ENCODE data around the gene ZBTB38.

ZBTB38 gene

GRCh38 chr3:141407047-141407446, 38.7 kb downstream of the ZBTB38 start:
- no peak for FAIRE-seq

- FAIRE-seq, result no peak
These were observed 39.5 kb downstream of the ZBTB38 start for GRCh38 chr3:141407825-141408224.

- FAIRE-seq, result no peak
These were observed 40.3 kb downstream of the ZBTB38 start for GRCh38 chr3:141408596-141408995.

GRCh38 chr3:141409940-141410241, 41.6 kb downstream of the ZBTB38 start:
- FAIRE-seq, result no peak

GRCh38 chr3:141410408-141410807, 42.1 kb downstream of the ZBTB38 start:
- FAIRE-seq, result no peak

- FAIRE-seq, result no peak
These were observed 42.5 kb downstream of the ZBTB38 start for GRCh38 chr3:141410846-141411245.

GRCh38 chr3:141411251-141411771, 43.0 kb downstream of the ZBTB38 start:
- no peak for FAIRE-seq

- peak; percentile 41 for FAIRE-seq
These were observed 44.0 kb downstream of the ZBTB38 start for GRCh38 chr3:141412087-141412935.

GRCh38 chr3:141412936-141413354, 44.6 kb downstream of the ZBTB38 start:
- no peak for FAIRE-seq

- no peak for FAIRE-seq
These were observed 45.1 kb downstream of the ZBTB38 start for GRCh38 chr3:141413391-141413790.

- FAIRE-seq, result no peak
These were observed 45.7 kb downstream of the ZBTB38 start for GRCh38 chr3:141413801-141414689.

GRCh38 chr3:141414800-141415462, 46.6 kb downstream of the ZBTB38 start:
- no peak for FAIRE-seq

GRCh38 chr3:141415953-141416352, 47.6 kb downstream of the ZBTB38 start:
- FAIRE-seq, result no peak

All from A204.1 (cell line).